ENCODE results near the gene RAP1GAP2.

DNA sequence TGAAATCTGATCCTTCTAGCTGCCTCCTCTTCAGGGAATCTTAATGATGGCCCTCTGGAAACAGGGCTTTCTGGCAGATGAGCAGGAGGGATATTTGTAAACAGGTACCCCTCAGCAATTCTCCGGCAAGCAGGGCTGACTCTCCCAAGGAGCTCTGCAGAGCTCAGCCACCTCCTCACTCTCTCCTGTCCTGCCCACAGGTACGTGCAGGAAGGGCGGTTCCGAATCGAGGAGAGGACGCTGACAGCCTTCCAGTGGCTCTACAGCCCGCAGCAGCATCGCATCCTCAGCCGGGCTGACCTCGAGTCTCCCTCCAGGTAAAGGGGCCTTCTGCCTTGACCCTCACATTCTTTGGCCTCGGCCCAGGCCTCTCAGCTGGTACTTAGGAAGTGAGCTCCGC, 26.1 kb upstream of the RAP1GAP2 start:
- TF ChIP-seq, protein P1, sequence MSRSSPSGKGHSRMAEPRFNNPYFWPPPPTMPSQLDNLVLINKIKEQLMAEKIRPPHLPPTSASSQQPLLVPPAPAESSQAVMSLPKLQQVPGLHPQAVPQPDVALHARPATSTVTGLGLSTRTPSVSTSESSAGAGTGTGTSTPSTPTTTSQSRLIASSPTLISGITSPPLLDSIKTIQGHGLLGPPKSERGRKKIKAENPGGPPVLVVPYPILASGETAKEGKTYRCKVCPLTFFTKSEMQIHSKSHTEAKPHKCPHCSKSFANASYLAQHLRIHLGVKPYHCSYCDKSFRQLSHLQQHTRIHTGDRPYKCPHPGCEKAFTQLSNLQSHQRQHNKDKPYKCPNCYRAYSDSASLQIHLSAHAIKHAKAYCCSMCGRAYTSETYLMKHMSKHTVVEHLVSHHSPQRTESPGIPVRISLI (tag by site-specific recombination; IDR thresholded peaks at IDR 0.05): no peak
- TF ChIP-seq ZNF133 (tag by site-specific recombination; IDR thresholded peaks at IDR 0.05) (no peak), ZNF324 (tag by site-specific recombination; IDR thresholded peaks at IDR 0.05) (no peak), ZNF2 (tag by site-specific recombination; IDR thresholded peaks at IDR 0.05) (no peak), ZNF391 (tag by site-specific recombination; IDR thresholded peaks at IDR 0.05; ENCODE audit: borderline replicate concordance, low read depth) (no peak)
- TF ChIP-seq, protein P2, sequence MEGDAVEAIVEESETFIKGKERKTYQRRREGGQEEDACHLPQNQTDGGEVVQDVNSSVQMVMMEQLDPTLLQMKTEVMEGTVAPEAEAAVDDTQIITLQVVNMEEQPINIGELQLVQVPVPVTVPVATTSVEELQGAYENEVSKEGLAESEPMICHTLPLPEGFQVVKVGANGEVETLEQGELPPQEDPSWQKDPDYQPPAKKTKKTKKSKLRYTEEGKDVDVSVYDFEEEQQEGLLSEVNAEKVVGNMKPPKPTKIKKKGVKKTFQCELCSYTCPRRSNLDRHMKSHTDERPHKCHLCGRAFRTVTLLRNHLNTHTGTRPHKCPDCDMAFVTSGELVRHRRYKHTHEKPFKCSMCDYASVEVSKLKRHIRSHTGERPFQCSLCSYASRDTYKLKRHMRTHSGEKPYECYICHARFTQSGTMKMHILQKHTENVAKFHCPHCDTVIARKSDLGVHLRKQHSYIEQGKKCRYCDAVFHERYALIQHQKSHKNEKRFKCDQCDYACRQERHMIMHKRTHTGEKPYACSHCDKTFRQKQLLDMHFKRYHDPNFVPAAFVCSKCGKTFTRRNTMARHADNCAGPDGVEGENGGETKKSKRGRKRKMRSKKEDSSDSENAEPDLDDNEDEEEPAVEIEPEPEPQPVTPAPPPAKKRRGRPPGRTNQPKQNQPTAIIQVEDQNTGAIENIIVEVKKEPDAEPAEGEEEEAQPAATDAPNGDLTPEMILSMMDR (tag by site-specific recombination; IDR thresholded peaks at IDR 0.05): no peak
- TF ChIP-seq, protein P3, sequence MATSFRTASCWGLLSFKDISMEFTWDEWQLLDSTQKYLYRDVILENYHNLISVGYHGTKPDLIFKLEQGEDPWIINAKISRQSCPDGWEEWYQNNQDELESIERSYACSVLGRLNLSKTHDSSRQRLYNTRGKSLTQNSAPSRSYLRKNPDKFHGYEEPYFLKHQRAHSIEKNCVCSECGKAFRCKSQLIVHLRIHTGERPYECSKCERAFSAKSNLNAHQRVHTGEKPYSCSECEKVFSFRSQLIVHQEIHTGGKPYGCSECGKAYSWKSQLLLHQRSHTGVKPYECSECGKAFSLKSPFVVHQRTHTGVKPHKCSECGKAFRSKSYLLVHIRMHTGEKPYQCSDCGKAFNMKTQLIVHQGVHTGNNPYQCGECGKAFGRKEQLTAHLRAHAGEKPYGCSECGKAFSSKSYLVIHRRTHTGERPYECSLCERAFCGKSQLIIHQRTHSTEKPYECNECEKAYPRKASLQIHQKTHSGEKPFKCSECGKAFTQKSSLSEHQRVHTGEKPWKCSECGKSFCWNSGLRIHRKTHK (tag by site-specific recombination; IDR thresholded peaks at IDR 0.05): no peak
- TF ChIP-seq, protein P4, sequence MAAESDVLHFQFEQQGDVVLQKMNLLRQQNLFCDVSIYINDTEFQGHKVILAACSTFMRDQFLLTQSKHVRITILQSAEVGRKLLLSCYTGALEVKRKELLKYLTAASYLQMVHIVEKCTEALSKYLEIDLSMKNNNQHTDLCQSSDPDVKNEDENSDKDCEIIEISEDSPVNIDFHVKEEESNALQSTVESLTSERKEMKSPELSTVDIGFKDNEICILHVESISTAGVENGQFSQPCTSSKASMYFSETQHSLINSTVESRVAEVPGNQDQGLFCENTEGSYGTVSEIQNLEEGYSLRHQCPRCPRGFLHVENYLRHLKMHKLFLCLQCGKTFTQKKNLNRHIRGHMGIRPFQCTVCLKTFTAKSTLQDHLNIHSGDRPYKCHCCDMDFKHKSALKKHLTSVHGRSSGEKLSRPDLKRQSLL (tag by site-specific recombination; IDR thresholded peaks at IDR 0.05): no peak
- TF ChIP-seq, protein P5, sequence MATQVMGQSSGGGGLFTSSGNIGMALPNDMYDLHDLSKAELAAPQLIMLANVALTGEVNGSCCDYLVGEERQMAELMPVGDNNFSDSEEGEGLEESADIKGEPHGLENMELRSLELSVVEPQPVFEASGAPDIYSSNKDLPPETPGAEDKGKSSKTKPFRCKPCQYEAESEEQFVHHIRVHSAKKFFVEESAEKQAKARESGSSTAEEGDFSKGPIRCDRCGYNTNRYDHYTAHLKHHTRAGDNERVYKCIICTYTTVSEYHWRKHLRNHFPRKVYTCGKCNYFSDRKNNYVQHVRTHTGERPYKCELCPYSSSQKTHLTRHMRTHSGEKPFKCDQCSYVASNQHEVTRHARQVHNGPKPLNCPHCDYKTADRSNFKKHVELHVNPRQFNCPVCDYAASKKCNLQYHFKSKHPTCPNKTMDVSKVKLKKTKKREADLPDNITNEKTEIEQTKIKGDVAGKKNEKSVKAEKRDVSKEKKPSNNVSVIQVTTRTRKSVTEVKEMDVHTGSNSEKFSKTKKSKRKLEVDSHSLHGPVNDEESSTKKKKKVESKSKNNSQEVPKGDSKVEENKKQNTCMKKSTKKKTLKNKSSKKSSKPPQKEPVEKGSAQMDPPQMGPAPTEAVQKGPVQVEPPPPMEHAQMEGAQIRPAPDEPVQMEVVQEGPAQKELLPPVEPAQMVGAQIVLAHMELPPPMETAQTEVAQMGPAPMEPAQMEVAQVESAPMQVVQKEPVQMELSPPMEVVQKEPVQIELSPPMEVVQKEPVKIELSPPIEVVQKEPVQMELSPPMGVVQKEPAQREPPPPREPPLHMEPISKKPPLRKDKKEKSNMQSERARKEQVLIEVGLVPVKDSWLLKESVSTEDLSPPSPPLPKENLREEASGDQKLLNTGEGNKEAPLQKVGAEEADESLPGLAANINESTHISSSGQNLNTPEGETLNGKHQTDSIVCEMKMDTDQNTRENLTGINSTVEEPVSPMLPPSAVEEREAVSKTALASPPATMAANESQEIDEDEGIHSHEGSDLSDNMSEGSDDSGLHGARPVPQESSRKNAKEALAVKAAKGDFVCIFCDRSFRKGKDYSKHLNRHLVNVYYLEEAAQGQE (tag by site-specific recombination; IDR thresholded peaks at IDR 0.05): no peak
- TF ChIP-seq, protein P6, sequence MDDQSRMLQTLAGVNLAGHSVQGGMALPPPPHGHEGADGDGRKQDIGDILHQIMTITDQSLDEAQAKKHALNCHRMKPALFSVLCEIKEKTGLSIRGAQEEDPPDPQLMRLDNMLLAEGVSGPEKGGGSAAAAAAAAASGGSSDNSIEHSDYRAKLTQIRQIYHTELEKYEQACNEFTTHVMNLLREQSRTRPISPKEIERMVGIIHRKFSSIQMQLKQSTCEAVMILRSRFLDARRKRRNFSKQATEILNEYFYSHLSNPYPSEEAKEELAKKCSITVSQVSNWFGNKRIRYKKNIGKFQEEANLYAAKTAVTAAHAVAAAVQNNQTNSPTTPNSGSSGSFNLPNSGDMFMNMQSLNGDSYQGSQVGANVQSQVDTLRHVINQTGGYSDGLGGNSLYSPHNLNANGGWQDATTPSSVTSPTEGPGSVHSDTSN (CRISPR knock-in tag; IDR thresholded peaks at IDR 0.05): no peak
